ENCODE data around the gene NPPA. TPM values are rescaled to one million over a fixed set of nuclear protein-coding genes. Genes with fewer than 3 reads are reported as not detected.

NPPA gene
- total RNA-seq, 1 experiment from 2014 or later, result not detected

- Histone ChIP-seq H3K27me3 (ENCODE audit: control insufficient read depth, insufficient read depth, low read length) (no peaks in the 10 kb centered on the region), H3K36me3 (replicated peaks; ENCODE audit: control insufficient read depth, insufficient read depth, low read length) (no peaks in the 10 kb centered on the region), H3K4me3 (ENCODE audit: insufficient read depth, low read depth, low read length) (no peak overlapping the region)
- peak; percentile 35 for DNase-seq
Measured at GRCh38 chr1:11879311-11880180, 32.0 kb upstream of the NPPA start.

- H3K27me3 ChIP-seq (ENCODE audit: control insufficient read depth, insufficient read depth, low read length), result no peaks in the 10 kb centered on the region
- peak; percentile 41 for DNase-seq
- no peaks in the 10 kb centered on the region for H3K36me3 ChIP-seq (replicated peaks; ENCODE audit: control insufficient read depth, insufficient read depth, low read length)
- no peak overlapping the region for H3K4me3 ChIP-seq (ENCODE audit: insufficient read depth, low read depth, low read length)
Measured at GRCh38 chr1:11878891-11879190, 31.3 kb upstream of the NPPA start.

GRCh38 chr1:11878081-11878890, 30.7 kb upstream of the NPPA start:
- peak; percentile 36 for DNase-seq
- Histone ChIP-seq H3K4me3 (ENCODE audit: insufficient read depth, low read depth, low read length) (no peak overlapping the region), H3K36me3 (replicated peaks; ENCODE audit: control insufficient read depth, insufficient read depth, low read length) (no peaks in the 10 kb centered on the region), H3K27me3 (ENCODE audit: control insufficient read depth, insufficient read depth, low read length) (no peaks in the 10 kb centered on the region)

GRCh38 chr1:11877074-11877473, 29.5 kb upstream of the NPPA start:
- Histone ChIP-seq H3K4me3 (ENCODE audit: insufficient read depth, low read depth, low read length) (no peak overlapping the region), H3K27me3 (ENCODE audit: control insufficient read depth, insufficient read depth, low read length) (no peaks in the 10 kb centered on the region), H3K36me3 (replicated peaks; ENCODE audit: control insufficient read depth, insufficient read depth, low read length) (no peaks in the 10 kb centered on the region)
- no peak for DNase-seq

- no peak overlapping the region for H3K4me3 ChIP-seq (ENCODE audit: insufficient read depth, low read depth, low read length)
- H3K36me3 ChIP-seq (replicated peaks; ENCODE audit: control insufficient read depth, insufficient read depth, low read length), result no peaks in the 10 kb centered on the region
- H3K27me3 ChIP-seq (ENCODE audit: control insufficient read depth, insufficient read depth, low read length), result no peaks in the 10 kb centered on the region
- DNase-seq, result peak; percentile 69
Measured at GRCh38 chr1:11875094-11875493, 27.5 kb upstream of the NPPA start.

GRCh38 chr1:11874624-11875023, 27.0 kb upstream of the NPPA start:
- Histone ChIP-seq H3K4me3 (ENCODE audit: insufficient read depth, low read depth, low read length) (no peak overlapping the region), H3K36me3 (replicated peaks; ENCODE audit: control insufficient read depth, insufficient read depth, low read length) (no peaks in the 10 kb centered on the region), H3K27me3 (ENCODE audit: control insufficient read depth, insufficient read depth, low read length) (no peaks in the 10 kb centered on the region)
- DNase-seq, result no peak

- Histone ChIP-seq H3K4me3 (ENCODE audit: insufficient read depth, low read depth, low read length) (no peak overlapping the region), H3K36me3 (replicated peaks; ENCODE audit: control insufficient read depth, insufficient read depth, low read length) (no peaks in the 10 kb centered on the region), H3K27me3 (ENCODE audit: control insufficient read depth, insufficient read depth, low read length) (no peaks in the 10 kb centered on the region)
- DNase-seq, result no peak
Measured at GRCh38 chr1:11874258-11874562, 26.6 kb upstream of the NPPA start.

- Histone ChIP-seq H3K27me3 (ENCODE audit: control insufficient read depth, insufficient read depth, low read length) (no peaks in the 10 kb centered on the region), H3K4me3 (ENCODE audit: insufficient read depth, low read depth, low read length) (no peak overlapping the region), H3K36me3 (replicated peaks; ENCODE audit: control insufficient read depth, insufficient read depth, low read length) (no peaks in the 10 kb centered on the region)
- DNase-seq, result no peak
Measured at GRCh38 chr1:11873395-11874257, 26.0 kb upstream of the NPPA start.

- Histone ChIP-seq H3K27me3 (ENCODE audit: control insufficient read depth, insufficient read depth, low read length) (no peaks in the 10 kb centered on the region), H3K36me3 (replicated peaks; ENCODE audit: control insufficient read depth, insufficient read depth, low read length) (no peaks in the 10 kb centered on the region), H3K4me3 (ENCODE audit: insufficient read depth, low read depth, low read length) (no peak overlapping the region)
- no peak for DNase-seq
Measured at GRCh38 chr1:11872545-11872944, 25.0 kb upstream of the NPPA start.

- Histone ChIP-seq H3K36me3 (replicated peaks; ENCODE audit: control insufficient read depth, insufficient read depth, low read length) (no peaks in the 10 kb centered on the region), H3K27me3 (ENCODE audit: control insufficient read depth, insufficient read depth, low read length) (no peaks in the 10 kb centered on the region), H3K4me3 (ENCODE audit: insufficient read depth, low read depth, low read length) (no peak overlapping the region)
- DNase-seq, result no peak
Measured at GRCh38 chr1:11869650-11870207, 22.1 kb upstream of the NPPA start.

- DNase-seq, result no peak
- Histone ChIP-seq H3K4me3 (ENCODE audit: insufficient read depth, low read depth, low read length) (no peak overlapping the region), H3K36me3 (replicated peaks; ENCODE audit: control insufficient read depth, insufficient read depth, low read length) (no peaks in the 10 kb centered on the region), H3K27me3 (ENCODE audit: control insufficient read depth, insufficient read depth, low read length) (no peaks in the 10 kb centered on the region)
Measured at GRCh38 chr1:11869104-11869503, 21.5 kb upstream of the NPPA start.

GRCh38 chr1:11868331-11868980, 20.9 kb upstream of the NPPA start:
- no peak for DNase-seq
- Histone ChIP-seq H3K36me3 (replicated peaks; ENCODE audit: control insufficient read depth, insufficient read depth, low read length) (no peaks in the 10 kb centered on the region), H3K4me3 (ENCODE audit: insufficient read depth, low read depth, low read length) (no peak overlapping the region), H3K27me3 (ENCODE audit: control insufficient read depth, insufficient read depth, low read length) (no peaks in the 10 kb centered on the region)

- H3K4me3 ChIP-seq (ENCODE audit: insufficient read depth, low read depth, low read length), result no peak overlapping the region
- DNase-seq, result no peak
Measured at GRCh38 chr1:11862890-11863289, 15.3 kb upstream of the NPPA start.

GRCh38 chr1:11860587-11860986, 13.0 kb upstream of the NPPA start:
- DNase-seq, result no peak
- Histone ChIP-seq H3K36me3 (replicated peaks; ENCODE audit: control insufficient read depth, insufficient read depth, low read length) (no peaks in the 10 kb centered on the region), H3K27me3 (ENCODE audit: control insufficient read depth, insufficient read depth, low read length) (peaks cover 19% of the 10 kb centered on the region), H3K4me3 (ENCODE audit: insufficient read depth, low read depth, low read length) (no peak overlapping the region)

More at GRCh38 chr1:11862890-11863289, 15.3 kb upstream of the NPPA start:
- peaks cover 17% of the 10 kb centered on the region for H3K27me3 ChIP-seq (ENCODE audit: control insufficient read depth, insufficient read depth, low read length)
- H3K36me3 ChIP-seq (replicated peaks; ENCODE audit: control insufficient read depth, insufficient read depth, low read length), result no peaks in the 10 kb centered on the region

All from H7 (cell line).